Breast epithelium (tissue), 3 donors: Measurements from ENCODE around the gene TENM4.

ENCODE experiments used
- POLR2A ChIP-seq: fragments of 450-650 bp; IDR thresholded peaks from one replicate; pipeline ENCODE4 v1.6.1; 2016; ENCODE audit warnings: antibody characterized with exemption, mild to moderate bottlenecking, moderate library complexity
- POLR2AphosphoS5 ChIP-seq, 3 donors: sonication (generic); formaldehyde crosslinking; IDR thresholded peaks; one replicate each; pipeline ENCODE4 v1.6.1; 2017; ENCODE audit warnings: antibody characterized with exemption in 3 of 3
- TF ChIP-seq, protein P1 (sequence below), 3 donors: fragments of 450-650 bp; IDR thresholded peaks; one replicate each; pipeline ENCODE4 v1.5.1; 2016 to 2017; ENCODE audit warnings: antibody characterized with exemption in 3 of 3, mild to moderate bottlenecking in 3 of 3, moderate library complexity in 3 of 3

GRCh38 chr11:78603792-78604191 lies 837.0 kb downstream of the TENM4 start:
- TF ChIP-seq POLR2A, result no peak
- TF ChIP-seq, protein P1, sequence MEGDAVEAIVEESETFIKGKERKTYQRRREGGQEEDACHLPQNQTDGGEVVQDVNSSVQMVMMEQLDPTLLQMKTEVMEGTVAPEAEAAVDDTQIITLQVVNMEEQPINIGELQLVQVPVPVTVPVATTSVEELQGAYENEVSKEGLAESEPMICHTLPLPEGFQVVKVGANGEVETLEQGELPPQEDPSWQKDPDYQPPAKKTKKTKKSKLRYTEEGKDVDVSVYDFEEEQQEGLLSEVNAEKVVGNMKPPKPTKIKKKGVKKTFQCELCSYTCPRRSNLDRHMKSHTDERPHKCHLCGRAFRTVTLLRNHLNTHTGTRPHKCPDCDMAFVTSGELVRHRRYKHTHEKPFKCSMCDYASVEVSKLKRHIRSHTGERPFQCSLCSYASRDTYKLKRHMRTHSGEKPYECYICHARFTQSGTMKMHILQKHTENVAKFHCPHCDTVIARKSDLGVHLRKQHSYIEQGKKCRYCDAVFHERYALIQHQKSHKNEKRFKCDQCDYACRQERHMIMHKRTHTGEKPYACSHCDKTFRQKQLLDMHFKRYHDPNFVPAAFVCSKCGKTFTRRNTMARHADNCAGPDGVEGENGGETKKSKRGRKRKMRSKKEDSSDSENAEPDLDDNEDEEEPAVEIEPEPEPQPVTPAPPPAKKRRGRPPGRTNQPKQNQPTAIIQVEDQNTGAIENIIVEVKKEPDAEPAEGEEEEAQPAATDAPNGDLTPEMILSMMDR (IDR thresholded peaks at IDR 0.05), result no peak
- TF ChIP-seq POLR2AphosphoS5 (IDR thresholded peaks at IDR 0.05), result no peak
